ENCODE measurements around the gene DCLK1. TPM values are rescaled to one million over a fixed set of nuclear protein-coding genes. Genes with fewer than 3 reads are reported as not detected.

Gene DCLK1
- total RNA-seq, 2 donors from 2014 or later, result 2.6 to 8.6 TPM

GRCh38 chr13:36068991-36069390 lies 62.2 kb downstream of the DCLK1 start:
- H3K4me1 ChIP-seq, result no peaks in the 10 kb centered on the region
- no peaks in the 10 kb centered on the region for H3K9me3 ChIP-seq
- H3K36me3 ChIP-seq (replicated peaks in 1 of 2; ENCODE audit: insufficient read depth in 1 of 2, low read depth in 2 of 2), result no peaks in the 10 kb centered on the region
- H3K27ac ChIP-seq, result no peak overlapping the region
- DNase-seq, result no peak
- H3K4me3 ChIP-seq, result no peak overlapping the region
- intact Hi-C loops (cut with DNase I), result no loop called here
- H3K27me3 ChIP-seq, result no peaks in the 10 kb centered on the region
- ATAC-seq, result no peak
- TF ChIP-seq CTCF (IDR thresholded peaks at IDR 0.05), result no peak
- no peak for TF ChIP-seq POLR2A (IDR thresholded peaks at IDR 0.05)
- 59% methylated on average over 3 of the region's 3 CpGs for WGBS, 2 donors

GRCh38 chr13:36068566-36068965 lies 62.6 kb downstream of the DCLK1 start:
- DNase-seq, result no peak
- 79% methylated on average over 1 of the region's 1 CpG for WGBS, 2 donors
- no peaks in the 10 kb centered on the region for H3K9me3 ChIP-seq
- no peak overlapping the region for H3K27ac ChIP-seq
- no peak overlapping the region for H3K4me3 ChIP-seq
- no peaks in the 10 kb centered on the region for H3K27me3 ChIP-seq
- no peaks in the 10 kb centered on the region for H3K36me3 ChIP-seq (replicated peaks in 1 of 2; ENCODE audit: insufficient read depth in 1 of 2, low read depth in 2 of 2)
- H3K4me1 ChIP-seq, result no peaks in the 10 kb centered on the region
- intact Hi-C loops (cut with DNase I), result no loop called here
- TF ChIP-seq POLR2A (IDR thresholded peaks at IDR 0.05), result no peak
- no peak for TF ChIP-seq CTCF (IDR thresholded peaks at IDR 0.05)
- ATAC-seq, result no peak

GRCh38 chr13:36067746-36068381 lies 63.3 kb downstream of the DCLK1 start:
- no peak overlapping the region for H3K27ac ChIP-seq
- TF ChIP-seq POLR2A (IDR thresholded peaks at IDR 0.05) (no peak), CTCF (IDR thresholded peaks at IDR 0.05) (no peak)
- H3K4me3 ChIP-seq, result no peak overlapping the region
- no peaks in the 10 kb centered on the region for H3K9me3 ChIP-seq
- ATAC-seq, result no peak
- H3K36me3 ChIP-seq (replicated peaks in 1 of 2; ENCODE audit: insufficient read depth in 1 of 2, low read depth in 2 of 2), result no peaks in the 10 kb centered on the region
- H3K27me3 ChIP-seq, result no peaks in the 10 kb centered on the region
- 47 to 52% methylated on average over 3 of the region's 3 CpGs for WGBS, 2 donors
- intact Hi-C loops (cut with DNase I), result no loop called here
- no peaks in the 10 kb centered on the region for H3K4me1 ChIP-seq
- no peak for DNase-seq

- no peak for TF ChIP-seq CTCF (IDR thresholded peaks at IDR 0.05)
- no peak for TF ChIP-seq POLR2A (IDR thresholded peaks at IDR 0.05)
- no peak for ATAC-seq
- WGBS, 2 donors, result 37 to 53% methylated on average over 1 of the region's 1 CpG
- intact Hi-C loops (cut with DNase I), result no loop called here
- no peak overlapping the region for H3K4me3 ChIP-seq
- H3K27me3 ChIP-seq, result no peaks in the 10 kb centered on the region
- H3K9me3 ChIP-seq, result no peaks in the 10 kb centered on the region
- DNase-seq, result no peak
- H3K36me3 ChIP-seq (replicated peaks in 1 of 2; ENCODE audit: insufficient read depth in 1 of 2, low read depth in 2 of 2), result no peaks in the 10 kb centered on the region
- no peak overlapping the region for H3K27ac ChIP-seq
- H3K4me1 ChIP-seq, result peaks cover 14% of the 10 kb centered on the region
Measured at GRCh38 chr13:36062249-36062648, 68.9 kb downstream of the DCLK1 start.

- no peaks in the 10 kb centered on the region for H3K9me3 ChIP-seq
- no peak for TF ChIP-seq CTCF (IDR thresholded peaks at IDR 0.05)
- peaks cover 14% of the 10 kb centered on the region for H3K4me1 ChIP-seq
- no peaks in the 10 kb centered on the region for H3K36me3 ChIP-seq (replicated peaks in 1 of 2; ENCODE audit: insufficient read depth in 1 of 2, low read depth in 2 of 2)
- intact Hi-C loops (cut with DNase I), result no loop called here
- H3K4me3 ChIP-seq, result no peak overlapping the region
- WGBS, 2 donors, result 21 to 23% methylated on average over 4 of the region's 4 CpGs
- H3K27ac ChIP-seq, result no peak overlapping the region
- no peaks in the 10 kb centered on the region for H3K27me3 ChIP-seq
- no peak for DNase-seq
- no peak for ATAC-seq
Measured at GRCh38 chr13:36061621-36062020, 69.6 kb downstream of the DCLK1 start.

Data from body of pancreas (tissue), 4 donors.